ENCODE measurements around the gene PDZD2.
"Not testable (repeated sequence)": the region's sequence is repeated elsewhere in the genome, so short reads cannot be mapped to it uniquely, and the experiment has no call there.

Gene PDZD2

GRCh38 chr5:31720004-31720403 is 81.1 kb downstream of the PDZD2 start:
- no peak for DNase-seq (ENCODE audit: low spot score)
- TF ChIP-seq CTCF (IDR thresholded peaks at IDR 0.05; ENCODE audit: borderline replicate concordance, control extremely low read depth, extremely low read depth, insufficient read depth, missing control alignments): no peak
- in situ Hi-C loops (cut with MboI; ENCODE audit: low sequenced_read_pairs, unreplicated experiment): no loop called here

GRCh38 chr5:31720811-31721345 is 81.9 kb downstream of the PDZD2 start:
- in situ Hi-C loops (cut with MboI; ENCODE audit: low sequenced_read_pairs, unreplicated experiment): no loop called here
- DNase-seq (ENCODE audit: low spot score): no peak
- no peak for TF ChIP-seq CTCF (IDR thresholded peaks at IDR 0.05; ENCODE audit: borderline replicate concordance, control extremely low read depth, extremely low read depth, insufficient read depth, missing control alignments)

GRCh38 chr5:31722111-31722510 is 83.2 kb downstream of the PDZD2 start:
- no peak for TF ChIP-seq CTCF (IDR thresholded peaks at IDR 0.05; ENCODE audit: borderline replicate concordance, control extremely low read depth, extremely low read depth, insufficient read depth, missing control alignments)

GRCh38 chr5:31725996-31726395 is 87.1 kb downstream of the PDZD2 start:
- no peak for TF ChIP-seq CTCF (IDR thresholded peaks at IDR 0.05; ENCODE audit: borderline replicate concordance, control extremely low read depth, extremely low read depth, insufficient read depth, missing control alignments)
- no peak for DNase-seq (ENCODE audit: low spot score)
- in situ Hi-C loops (cut with MboI; ENCODE audit: low sequenced_read_pairs, unreplicated experiment): no loop called here

More at GRCh38 chr5:31722111-31722510, 83.2 kb downstream of the PDZD2 start:
- in situ Hi-C loops (cut with MboI; ENCODE audit: low sequenced_read_pairs, unreplicated experiment): no loop called here
- no peak for DNase-seq (ENCODE audit: low spot score)

- no peak for DNase-seq (ENCODE audit: low spot score)
- in situ Hi-C loops (cut with MboI; ENCODE audit: low sequenced_read_pairs, unreplicated experiment): no loop called here
- TF ChIP-seq CTCF (IDR thresholded peaks at IDR 0.05; ENCODE audit: borderline replicate concordance, control extremely low read depth, extremely low read depth, insufficient read depth, missing control alignments): no peak
These were observed 88.0 kb downstream of the PDZD2 start for GRCh38 chr5:31726952-31727351.

GRCh38 chr5:31728039-31728438 is 89.1 kb downstream of the PDZD2 start:
- no peak for TF ChIP-seq CTCF (IDR thresholded peaks at IDR 0.05; ENCODE audit: borderline replicate concordance, control extremely low read depth, extremely low read depth, insufficient read depth, missing control alignments)
- in situ Hi-C loops (cut with MboI; ENCODE audit: low sequenced_read_pairs, unreplicated experiment): no loop called here
- no peak for DNase-seq (ENCODE audit: low spot score)

GRCh38 chr5:31728806-31729205 is 89.9 kb downstream of the PDZD2 start:
- in situ Hi-C loops (cut with MboI; ENCODE audit: low sequenced_read_pairs, unreplicated experiment); DNase-seq (ENCODE audit: low spot score): not testable (repeated sequence)
